HCT116 (cell line): Measurements from ENCODE around the gene GNG12. TPM values are rescaled to one million over a fixed set of nuclear protein-coding genes. Genes with fewer than 3 reads are reported as not detected.

ENCODE experiments used
- ATAC-seq: fragments of 200-7000 bp; cut with Tn5 transposase; 2 replicates; pipeline ENCODE4 v1.9.1; 2020; ENCODE audit warnings: mild to moderate bottlenecking, moderate library complexity
- BruUV-seq: library from RNA; stranded (reverse); fragments of 400-500 nt; replicated peaks from 2 replicates; lab custom pipeline; 2021; lab: Mats Ljungman, UMichigan
- CTCF ChIA-PET: fragments of 300-600 bp; sonication (Branson Sonifier 250); formaldehyde crosslinking; loops from one replicate; lab custom pipeline; 2021; ENCODE audit warnings: antibody characterized with exemption; lab: Charles Lee
- POLR2A ChIA-PET: fragments of 300-600, 350-600 bp; sonication (Branson Sonifier 250); formaldehyde crosslinking; loops from one replicate; lab custom pipeline; 2021; ENCODE audit warnings: antibody characterized with exemption; lab: Charles Lee
- RAD21 ChIA-PET, 2 experiments: fragments of 300-600 bp; sonication (Branson Sonifier 250); formaldehyde crosslinking; loops; one replicate each; lab custom pipeline; 2023; ENCODE audit warnings: low total read pairs in 2 of 2; ENCODE audit not compliant: uncharacterized antibody in 2 of 2, unreplicated experiment in 2 of 2, low non-redundant PET in 1 of 2; lab: Charles Lee
- DNase-seq: peaks from one replicate; pipeline ENCODE4 v3.0.0-alpha.2; 2010; ENCODE audit warnings: low read depth, low spot score
- H2AFZ ChIP-seq: fragments of 200-600 bp; shearing (Covaris generic), sonication (generic); 2 replicates; pipeline ENCODE4 v1.6.1; 2017; ENCODE audit warnings: low read depth, mixed run types, mixed read lengths, antibody characterized with exemption, low read length; ENCODE audit not compliant: poor library complexity, severe bottlenecking
- H3K27ac ChIP-seq: 2 replicates; pipeline ENCODE4 v1.5.1; 2012; ENCODE audit warnings: low read depth, low read length
- H3K27me3 ChIP-seq: fragments of 200-600 bp; sonication (generic); 2 replicates; pipeline ENCODE4 v1.6.1; 2016; ENCODE audit warnings: mixed run types, low read length, mixed read lengths; ENCODE audit not compliant: insufficient read depth
- H3K36me3 ChIP-seq, 2 experiments: fragments of 200-500 bp in 1 of 2; fragments of 200-600 bp in 1 of 2; sonication (Bioruptor generic) in 1 of 2; sonication (generic) in 1 of 2; 2 replicates each; pipeline versions ENCODE4 v1.5.1 to v1.6.1; 2014 to 2016; ENCODE audit warnings: low read length in 2 of 2, inconsistent platforms in 1 of 2, mixed read lengths in 1 of 2, mixed run types in 1 of 2; ENCODE audit not compliant: insufficient read depth in 2 of 2, control insufficient read depth in 1 of 2
- H3K4me1 ChIP-seq, 2 experiments: fragments of 200-600 bp in 1 of 2; sonication (generic) in 1 of 2; 2 replicates each; pipeline versions ENCODE4 v1.5.1 to v1.6.1; 2012 to 2017; ENCODE audit warnings: low read length in 2 of 2, inconsistent platforms in 1 of 2, mild to moderate bottlenecking in 1 of 2, mixed read lengths in 1 of 2, mixed run types in 1 of 2, moderate library complexity in 1 of 2; ENCODE audit not compliant: insufficient read depth in 2 of 2, control insufficient read depth in 1 of 2
- H3K4me2 ChIP-seq: fragments of 200-600 bp; sonication (generic); 2 replicates; pipeline ENCODE4 v1.6.1; 2017; ENCODE audit warnings: mixed run types, low read length, mixed read lengths
- H3K4me3 ChIP-seq, 2 experiments: fragments of 200-600 bp in 1 of 2; sonication (generic) in 1 of 2; replicated peaks in 1 of 2; 2 replicates each; pipeline ENCODE4 v1.5.1; 2011 to 2016; ENCODE audit warnings: low read length in 2 of 2, control low read depth in 1 of 2, low read depth in 1 of 2, mild to moderate bottlenecking in 1 of 2, mixed read lengths in 1 of 2, mixed run types in 1 of 2
- H3K79me2 ChIP-seq: fragments of 200-600 bp; sonication (generic); 2 replicates; pipeline ENCODE4 v1.6.1; 2017; ENCODE audit warnings: mild to moderate bottlenecking, mixed run types, low read length, moderate library complexity, mixed read lengths; ENCODE audit not compliant: insufficient read depth
- H3K9ac ChIP-seq: fragments of 200-600 bp; sonication (generic); 2 replicates; pipeline ENCODE4 v1.6.1; 2016; ENCODE audit warnings: low read length, mixed read lengths
- H3K9me2 ChIP-seq: fragments of 200-600 bp; sonication (generic), shearing (Covaris generic); 2 replicates; pipeline ENCODE4 v1.6.1; 2017; ENCODE audit warnings: mixed run types, mild to moderate bottlenecking, moderate library complexity; ENCODE audit not compliant: insufficient read depth
- H3K9me3 ChIP-seq, 2 experiments: fragments of 200-500 bp in 1 of 2; fragments of 200-600 bp in 1 of 2; sonication (Bioruptor generic) in 1 of 2; sonication (generic) in 1 of 2; 2 replicates each; pipeline ENCODE4 v1.6.1; 2014 to 2017; ENCODE audit warnings: low read length in 2 of 2, mixed read lengths in 2 of 2, inconsistent platforms in 1 of 2, low read depth in 1 of 2, mild to moderate bottlenecking in 1 of 2, mixed run types in 1 of 2, moderate library complexity in 1 of 2; ENCODE audit not compliant: control insufficient read depth in 1 of 2, insufficient read depth in 1 of 2
- H4K20me1 ChIP-seq: fragments of 200-600 bp; sonication (generic), shearing (Covaris generic); 2 replicates; pipeline ENCODE4 v1.6.1; 2017; ENCODE audit warnings: mixed run types, mild to moderate bottlenecking, moderate library complexity; ENCODE audit not compliant: insufficient read depth
- ATF3 ChIP-seq: IDR thresholded peaks from 2 replicates; pipeline ENCODE4 v1.6.1; 2012
- CBX3 ChIP-seq: IDR thresholded peaks from 2 replicates; pipeline ENCODE4 v1.6.1; 2012; ENCODE audit warnings: low read depth
- EZH2 ChIP-seq: fragments of 200-600 bp; sonication (generic); IDR thresholded peaks from 2 replicates; pipeline ENCODE4 v1.6.1; 2017; ENCODE audit warnings: antibody characterized with exemption, mixed run types
- EZH2phosphoT487 ChIP-seq: fragments of 200-600 bp; IDR thresholded peaks from 2 replicates; pipeline ENCODE4 v1.6.1; 2018; ENCODE audit warnings: antibody characterized with exemption, borderline replicate concordance
- FOSL1 ChIP-seq: IDR thresholded peaks from 2 replicates; pipeline ENCODE4 v1.6.1; 2012; ENCODE audit warnings: low read depth
- POLR2A ChIP-seq: IDR thresholded peaks from 2 replicates; pipeline ENCODE4 v1.7.0; 2011; ENCODE audit warnings: borderline replicate concordance; ENCODE audit not compliant: insufficient read depth, insufficient read length; ENCODE audit errors: extremely low read depth
- ZNF274 ChIP-seq: fragments of 200-500 bp; sonication (Bioruptor generic); IDR thresholded peaks from 2 replicates; pipeline ENCODE4 v1.6.1; 2014; ENCODE audit warnings: mild to moderate bottlenecking, low read depth, low read length, inconsistent platforms
- intact Hi-C: fragments of 100-400 bp; cut with micrococcal nuclease; formaldehyde crosslinking; loops from 2 replicates; pipeline ENCODE4 v1.10.0; 2022
- total RNA-seq: library from RNA; stranded (reverse); gene quantifications from one replicate; pipeline ENCODE4 v1.2.1, GENCODE V29; 2021; ENCODE audit not compliant: unreplicated experiment
- TF ChIP-seq, protein P1 (sequence below), 3 experiments: fragments of 200-600 bp in 1 of 3; sonication (generic) in 1 of 3; IDR thresholded peaks in 2 of 3; conservative IDR thresholded peaks in 1 of 3; 2 replicates each; pipeline ENCODE4 v1.5.1; 2012 to 2017; ENCODE audit warnings: low read depth in 2 of 3, low read length in 2 of 3, antibody characterized with exemption in 1 of 3, borderline replicate concordance in 1 of 3, control low read depth in 1 of 3, mild to moderate bottlenecking in 1 of 3, mixed read lengths in 1 of 3, mixed run types in 1 of 3, moderate library complexity in 1 of 3; ENCODE audit not compliant: insufficient read depth in 1 of 3
- TF ChIP-seq, protein P2 (sequence below): IDR thresholded peaks from 2 replicates; pipeline ENCODE4 v1.6.1; 2012; ENCODE audit warnings: low read depth

The GNG12 gene
- total RNA-seq, 1 experiment from 2014 or later: 49.6 TPM

DNA sequence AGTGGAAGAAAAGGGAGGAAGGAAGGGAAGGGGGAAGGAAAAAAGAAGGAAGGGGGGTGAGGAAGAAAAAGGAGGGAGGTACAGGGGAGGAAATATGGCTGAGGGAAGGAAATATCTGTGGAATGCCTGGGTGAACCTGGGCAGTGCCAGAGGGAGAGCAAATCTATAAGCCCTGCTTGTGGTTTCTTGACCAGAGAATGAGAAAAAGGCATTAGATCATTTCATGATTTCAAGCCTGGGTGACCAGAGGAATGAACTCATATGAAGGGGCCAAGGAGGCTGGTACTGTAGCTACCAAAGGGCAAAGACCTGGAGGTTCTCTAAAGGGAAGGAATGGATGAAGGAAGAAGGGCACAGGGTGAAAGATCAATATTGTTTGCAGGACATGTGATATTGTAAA, 31.4 kb downstream of the GNG12 start:
- intact Hi-C loops: no loop called here
- CTCF ChIA-PET: no interaction called here
- no peak for TF ChIP-seq ZNF274
- no peak for TF ChIP-seq EZH2

DNA sequence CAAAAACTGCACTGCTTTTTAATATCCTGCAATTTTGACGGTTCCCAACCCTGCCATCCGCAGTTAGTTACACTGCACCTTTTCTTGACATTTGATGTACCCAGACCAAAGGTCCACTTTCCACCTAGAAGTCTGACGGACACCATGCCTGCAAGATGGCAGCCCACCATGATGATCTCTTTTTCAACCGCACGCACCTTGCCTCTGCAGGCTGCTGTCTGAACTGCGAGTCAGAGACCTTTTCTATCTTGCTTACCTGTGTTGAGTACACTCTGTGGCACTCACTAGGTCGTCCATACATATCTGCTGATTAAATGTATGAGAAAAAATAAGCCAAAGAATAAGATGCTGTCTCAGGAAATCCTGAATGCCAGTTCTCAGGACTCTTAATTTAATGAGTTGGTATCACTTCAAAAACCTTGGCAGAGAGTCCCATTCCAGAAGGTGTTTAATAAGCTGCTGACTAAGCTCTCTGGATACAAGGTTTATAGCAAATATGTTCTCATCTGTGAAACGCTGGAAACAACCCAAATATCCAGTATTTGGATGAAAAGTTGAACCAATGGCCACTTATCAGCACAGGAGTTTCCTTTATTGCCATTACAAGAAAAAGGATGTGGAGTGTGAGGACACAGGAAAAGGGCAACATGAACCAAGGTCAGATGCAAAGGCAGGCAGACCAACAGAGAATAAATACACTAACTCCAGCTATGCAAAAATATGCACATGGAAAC, 37.9 kb downstream of the GNG12 start:
- intact Hi-C loops: no loop called here

More for the DNA sequence above, 31.4 kb downstream of the GNG12 start:
- POLR2A ChIA-PET: no interaction called here
- no peaks in the 10 kb centered on the region for H4K20me1 ChIP-seq
- no peak overlapping the region for H3K4me3 ChIP-seq
- ATAC-seq (no peak), DNase-seq (no peak)
- peaks cover 32% of the 10 kb centered on the region for H3K79me2 ChIP-seq
- H3K9me3 ChIP-seq: no peaks in the 10 kb centered on the region
- no peaks in the 10 kb centered on the region for H3K36me3 ChIP-seq
- H3K4me1 ChIP-seq: 0 out of 4 replicates have a peak, but pooled peaks cover 0 to 9% of the 10 kb centered on the region in 2 experiments
- no TSS peak for BruUV-seq
- H3K9ac ChIP-seq: no peak overlapping the region
- no peaks in the 10 kb centered on the region for H3K27me3 ChIP-seq
- H3K27ac ChIP-seq: no peak overlapping the region
- RAD21 ChIA-PET: no interaction called here
- no peak overlapping the region for H2AFZ ChIP-seq
- no peak overlapping the region for H3K4me2 ChIP-seq
- no peaks in the 10 kb centered on the region for H3K9me2 ChIP-seq

More for the DNA sequence above, 37.9 kb downstream of the GNG12 start:
- CTCF ChIA-PET: interaction anchor here (0.8 kb wide), 1 partner anchor 29 kb away, joined by 3 read pairs; no protein-coding TSS in a partner anchor
- Histone ChIP-seq H3K9ac (no peak overlapping the region), H3K4me1 (peaks cover 0 to 15% of the 10 kb centered on the region in 2 experiments; a peak in 1 of 4 replicates), H3K79me2 (peaks cover 22% of the 10 kb centered on the region), H3K27me3 (no peaks in the 10 kb centered on the region), H3K27ac (no peak overlapping the region), H3K4me3 (no peak overlapping the region), H3K9me2 (no peaks in the 10 kb centered on the region), H3K36me3 (no peaks in the 10 kb centered on the region), H2AFZ (no peak overlapping the region), H4K20me1 (no peaks in the 10 kb centered on the region), H3K4me2 (no peak overlapping the region), H3K9me3 (no peaks in the 10 kb centered on the region)
- DNase-seq: no peak
- POLR2A ChIA-PET: no interaction called here
- RAD21 ChIA-PET: no interaction called here
- TF ChIP-seq, protein P1, sequence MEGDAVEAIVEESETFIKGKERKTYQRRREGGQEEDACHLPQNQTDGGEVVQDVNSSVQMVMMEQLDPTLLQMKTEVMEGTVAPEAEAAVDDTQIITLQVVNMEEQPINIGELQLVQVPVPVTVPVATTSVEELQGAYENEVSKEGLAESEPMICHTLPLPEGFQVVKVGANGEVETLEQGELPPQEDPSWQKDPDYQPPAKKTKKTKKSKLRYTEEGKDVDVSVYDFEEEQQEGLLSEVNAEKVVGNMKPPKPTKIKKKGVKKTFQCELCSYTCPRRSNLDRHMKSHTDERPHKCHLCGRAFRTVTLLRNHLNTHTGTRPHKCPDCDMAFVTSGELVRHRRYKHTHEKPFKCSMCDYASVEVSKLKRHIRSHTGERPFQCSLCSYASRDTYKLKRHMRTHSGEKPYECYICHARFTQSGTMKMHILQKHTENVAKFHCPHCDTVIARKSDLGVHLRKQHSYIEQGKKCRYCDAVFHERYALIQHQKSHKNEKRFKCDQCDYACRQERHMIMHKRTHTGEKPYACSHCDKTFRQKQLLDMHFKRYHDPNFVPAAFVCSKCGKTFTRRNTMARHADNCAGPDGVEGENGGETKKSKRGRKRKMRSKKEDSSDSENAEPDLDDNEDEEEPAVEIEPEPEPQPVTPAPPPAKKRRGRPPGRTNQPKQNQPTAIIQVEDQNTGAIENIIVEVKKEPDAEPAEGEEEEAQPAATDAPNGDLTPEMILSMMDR (IDR thresholded peaks at IDR 0.05 in 2 of 3, conservative IDR thresholded peaks at IDR 0.05 in 1 of 3; ENCODE audit: borderline replicate concordance in 1 of 3, insufficient read depth in 1 of 3, low read depth in 2 of 3, low read length in 2 of 3): peak in 1 of 3 experiments; percentile 6; a peak in 1 of 6 replicates
- TF ChIP-seq ATF3 (no peak), CBX3 (no peak), FOSL1 (no peak), POLR2A (no peak), EZH2phosphoT487 (no peak)
- TF ChIP-seq, protein P2, sequence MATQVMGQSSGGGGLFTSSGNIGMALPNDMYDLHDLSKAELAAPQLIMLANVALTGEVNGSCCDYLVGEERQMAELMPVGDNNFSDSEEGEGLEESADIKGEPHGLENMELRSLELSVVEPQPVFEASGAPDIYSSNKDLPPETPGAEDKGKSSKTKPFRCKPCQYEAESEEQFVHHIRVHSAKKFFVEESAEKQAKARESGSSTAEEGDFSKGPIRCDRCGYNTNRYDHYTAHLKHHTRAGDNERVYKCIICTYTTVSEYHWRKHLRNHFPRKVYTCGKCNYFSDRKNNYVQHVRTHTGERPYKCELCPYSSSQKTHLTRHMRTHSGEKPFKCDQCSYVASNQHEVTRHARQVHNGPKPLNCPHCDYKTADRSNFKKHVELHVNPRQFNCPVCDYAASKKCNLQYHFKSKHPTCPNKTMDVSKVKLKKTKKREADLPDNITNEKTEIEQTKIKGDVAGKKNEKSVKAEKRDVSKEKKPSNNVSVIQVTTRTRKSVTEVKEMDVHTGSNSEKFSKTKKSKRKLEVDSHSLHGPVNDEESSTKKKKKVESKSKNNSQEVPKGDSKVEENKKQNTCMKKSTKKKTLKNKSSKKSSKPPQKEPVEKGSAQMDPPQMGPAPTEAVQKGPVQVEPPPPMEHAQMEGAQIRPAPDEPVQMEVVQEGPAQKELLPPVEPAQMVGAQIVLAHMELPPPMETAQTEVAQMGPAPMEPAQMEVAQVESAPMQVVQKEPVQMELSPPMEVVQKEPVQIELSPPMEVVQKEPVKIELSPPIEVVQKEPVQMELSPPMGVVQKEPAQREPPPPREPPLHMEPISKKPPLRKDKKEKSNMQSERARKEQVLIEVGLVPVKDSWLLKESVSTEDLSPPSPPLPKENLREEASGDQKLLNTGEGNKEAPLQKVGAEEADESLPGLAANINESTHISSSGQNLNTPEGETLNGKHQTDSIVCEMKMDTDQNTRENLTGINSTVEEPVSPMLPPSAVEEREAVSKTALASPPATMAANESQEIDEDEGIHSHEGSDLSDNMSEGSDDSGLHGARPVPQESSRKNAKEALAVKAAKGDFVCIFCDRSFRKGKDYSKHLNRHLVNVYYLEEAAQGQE: no peak
- no TSS peak for BruUV-seq
- ATAC-seq: no peak
